GM23338 (cell line): ENCODE data around the gene HLA-DQB2. TPM values are rescaled to one million over a fixed set of nuclear protein-coding genes. Genes with fewer than 3 reads are reported as not detected.

Experiments
- ATAC-seq: fragments of 200-7000 bp; cut with Tn5 transposase; 3 replicates; pipeline ENCODE4 v1.9.1; 2020
- DNase-seq: peaks from one replicate; pipeline ENCODE4 v3.0.0-alpha.2; 2015; ENCODE audit warnings: low spot score
- H2AFZ ChIP-seq: fragments of 200-600 bp; sonication (generic); 2 replicates; pipeline ENCODE4 v1.8.0; 2016; ENCODE audit warnings: antibody characterized with exemption, mild to moderate bottlenecking, moderate library complexity
- H3F3A ChIP-seq: fragments of 200-600 bp; sonication (generic); replicated peaks from 2 replicates; pipeline ENCODE4 v1.8.0; 2017; ENCODE audit warnings: antibody characterized with exemption, mixed run types, low read depth
- H3K27ac ChIP-seq: fragments of 200-600 bp; sonication (generic); 2 replicates; pipeline ENCODE4 v1.6.1; 2016; ENCODE audit warnings: low read depth
- H3K27me3 ChIP-seq: fragments of 200-600 bp; sonication (generic); 2 replicates; pipeline ENCODE4 v1.8.0; 2016; ENCODE audit warnings: mild to moderate bottlenecking, mixed run types, moderate library complexity; ENCODE audit not compliant: insufficient read depth
- H3K36me3 ChIP-seq: fragments of 200-600 bp; sonication (generic); 2 replicates; pipeline ENCODE4 v1.8.0; 2016; ENCODE audit warnings: mild to moderate bottlenecking; ENCODE audit not compliant: insufficient read depth
- H3K4me1 ChIP-seq: fragments of 200-600 bp; sonication (generic); 2 replicates; pipeline ENCODE4 v1.8.0; 2016; ENCODE audit warnings: mild to moderate bottlenecking, moderate library complexity; ENCODE audit not compliant: insufficient read depth
- H3K4me2 ChIP-seq: fragments of 200-600 bp; sonication (generic); 2 replicates; pipeline ENCODE4 v1.7.1; 2017; ENCODE audit warnings: mixed run types
- H3K4me3 ChIP-seq: fragments of 200-600 bp; sonication (generic); 2 replicates; pipeline ENCODE4 v1.6.1; 2016; ENCODE audit warnings: mixed run types
- H3K79me2 ChIP-seq: fragments of 200-600 bp; sonication (generic); replicated peaks from 2 replicates; pipeline ENCODE4 v1.8.0; 2017; ENCODE audit warnings: mild to moderate bottlenecking; ENCODE audit not compliant: insufficient read depth
- H3K9me2 ChIP-seq: fragments of 200-600 bp; sonication (generic); 2 replicates; pipeline ENCODE4 v1.8.0; 2017; ENCODE audit not compliant: insufficient read depth
- H4K20me1 ChIP-seq: fragments of 200-600 bp; sonication (generic); replicated peaks from 2 replicates; pipeline ENCODE4 v1.8.0; 2017; ENCODE audit warnings: mild to moderate bottlenecking; ENCODE audit not compliant: insufficient read depth
- H3K27ac Mint-ChIP-seq: 2 replicates; pipeline ENCODE4 v1.8.0; 2020; ENCODE audit warnings: inconsistent platforms, mild to moderate bottlenecking, moderate library complexity, mixed read lengths
- H3K27me3 Mint-ChIP-seq: 3 replicates; pipeline ENCODE4 v1.8.0; 2022; ENCODE audit warnings: low read depth, mild to moderate bottlenecking, moderate library complexity, mixed read lengths, inconsistent platforms; ENCODE audit not compliant: insufficient read depth, poor library complexity
- H3K36me3 Mint-ChIP-seq: 3 replicates; pipeline ENCODE4 v1.8.0; 2021; ENCODE audit warnings: low read depth, mild to moderate bottlenecking, inconsistent platforms, moderate library complexity, mixed read lengths
- H3K4me1 Mint-ChIP-seq: 3 replicates; pipeline ENCODE4 v1.8.0; 2020; ENCODE audit warnings: mild to moderate bottlenecking, inconsistent platforms, mixed read lengths
- H3K4me3 Mint-ChIP-seq: 3 replicates; pipeline ENCODE4 v1.8.0; 2021; ENCODE audit warnings: moderate library complexity, mild to moderate bottlenecking, inconsistent platforms, mixed read lengths
- H3K9me3 Mint-ChIP-seq: 3 replicates; pipeline ENCODE4 v1.8.0; 2020; ENCODE audit warnings: moderate library complexity, mild to moderate bottlenecking, inconsistent platforms, mixed read lengths
- CREB1 ChIP-seq: fragments of 250-450 bp; sonication (Bioruptor Pico); IDR thresholded peaks from 2 replicates; pipeline ENCODE4 v1.5.0; 2020; ENCODE audit warnings: low read depth, mild to moderate bottlenecking, moderate library complexity
- CTCF ChIP-seq, 2 experiments: fragments of 200-600 bp in 1 of 2; sonication (generic) in 1 of 2; conservative IDR thresholded peaks; 2 replicates each; pipeline versions ENCODE4 v1.5.1 to v1.6.1; 2016 to 2017; ENCODE audit warnings: antibody characterized with exemption in 2 of 2, low read depth in 2 of 2, mild to moderate bottlenecking in 2 of 2, moderate library complexity in 1 of 2
- ETS1 ChIP-seq: IDR thresholded peaks from 2 replicates; pipeline ENCODE4 v1.6.1; 2016; ENCODE audit warnings: antibody characterized with exemption
- JUNB ChIP-seq: IDR thresholded peaks from one replicate; pipeline ENCODE4 v1.6.1; 2016; ENCODE audit warnings: antibody characterized with exemption; ENCODE audit not compliant: unreplicated experiment
- NANOG ChIP-seq: IDR thresholded peaks from 2 replicates; pipeline ENCODE4 v1.6.1; 2016; ENCODE audit warnings: antibody characterized with exemption, borderline replicate concordance
- POLR2AphosphoS5 ChIP-seq: IDR thresholded peaks from 2 replicates; pipeline ENCODE4 v1.6.1; 2016; ENCODE audit warnings: antibody characterized with exemption, low read depth
- STAT1 ChIP-seq: IDR thresholded peaks from one replicate; pipeline ENCODE4 v1.6.1; 2016; ENCODE audit warnings: antibody characterized with exemption; ENCODE audit not compliant: unreplicated experiment
- ZNF114 ChIP-seq: fragments of 250-450 bp; sonication (Bioruptor Pico); IDR thresholded peaks from 2 replicates; pipeline ENCODE4 v1.5.0; 2020; ENCODE audit warnings: mild to moderate bottlenecking, moderate library complexity
- ZNF331 ChIP-seq: fragments of 250-450 bp; sonication (Bioruptor Pico); IDR thresholded peaks from 2 replicates; pipeline ENCODE4 v1.5.0; 2020; ENCODE audit warnings: low read depth, mild to moderate bottlenecking, moderate library complexity
- polyA plus RNA-seq: library from polyadenylated mRNA; unstranded; fragments of >200 nt; fragmentation: Nextera tagmentation; extraction: Ambion mirVana; gene quantifications from 2 replicates; pipeline ENCODE4 v1.2.1, GENCODE V29; 2016
- total RNA-seq: library from RNA; depleted of rRNA; stranded (reverse); fragments of >200 nt; shearing (Covaris generic); gene quantifications from 2 replicates; pipeline ENCODE4 v1.2.3, GENCODE V29; 2014
- TF ChIP-seq, protein P1 (sequence below): IDR thresholded peaks from one replicate; pipeline ENCODE4 v1.6.1; 2018; ENCODE audit warnings: antibody characterized with exemption; ENCODE audit not compliant: unreplicated experiment

Gene HLA-DQB2
- total and polyA plus RNA-seq, 2 experiments from 2014 or later, result not detected

GRCh38 chr6:32764048-32764447 lies 716 bp upstream of the HLA-DQB2 start (continued):
- TF ChIP-seq, protein P1, sequence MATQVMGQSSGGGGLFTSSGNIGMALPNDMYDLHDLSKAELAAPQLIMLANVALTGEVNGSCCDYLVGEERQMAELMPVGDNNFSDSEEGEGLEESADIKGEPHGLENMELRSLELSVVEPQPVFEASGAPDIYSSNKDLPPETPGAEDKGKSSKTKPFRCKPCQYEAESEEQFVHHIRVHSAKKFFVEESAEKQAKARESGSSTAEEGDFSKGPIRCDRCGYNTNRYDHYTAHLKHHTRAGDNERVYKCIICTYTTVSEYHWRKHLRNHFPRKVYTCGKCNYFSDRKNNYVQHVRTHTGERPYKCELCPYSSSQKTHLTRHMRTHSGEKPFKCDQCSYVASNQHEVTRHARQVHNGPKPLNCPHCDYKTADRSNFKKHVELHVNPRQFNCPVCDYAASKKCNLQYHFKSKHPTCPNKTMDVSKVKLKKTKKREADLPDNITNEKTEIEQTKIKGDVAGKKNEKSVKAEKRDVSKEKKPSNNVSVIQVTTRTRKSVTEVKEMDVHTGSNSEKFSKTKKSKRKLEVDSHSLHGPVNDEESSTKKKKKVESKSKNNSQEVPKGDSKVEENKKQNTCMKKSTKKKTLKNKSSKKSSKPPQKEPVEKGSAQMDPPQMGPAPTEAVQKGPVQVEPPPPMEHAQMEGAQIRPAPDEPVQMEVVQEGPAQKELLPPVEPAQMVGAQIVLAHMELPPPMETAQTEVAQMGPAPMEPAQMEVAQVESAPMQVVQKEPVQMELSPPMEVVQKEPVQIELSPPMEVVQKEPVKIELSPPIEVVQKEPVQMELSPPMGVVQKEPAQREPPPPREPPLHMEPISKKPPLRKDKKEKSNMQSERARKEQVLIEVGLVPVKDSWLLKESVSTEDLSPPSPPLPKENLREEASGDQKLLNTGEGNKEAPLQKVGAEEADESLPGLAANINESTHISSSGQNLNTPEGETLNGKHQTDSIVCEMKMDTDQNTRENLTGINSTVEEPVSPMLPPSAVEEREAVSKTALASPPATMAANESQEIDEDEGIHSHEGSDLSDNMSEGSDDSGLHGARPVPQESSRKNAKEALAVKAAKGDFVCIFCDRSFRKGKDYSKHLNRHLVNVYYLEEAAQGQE, result no peak
- no peak for TF ChIP-seq POLR2AphosphoS5
- no peak for TF ChIP-seq ETS1

GRCh38 chr6:32761548-32761947 lies 1.8 kb downstream of the HLA-DQB2 start:
- Histone ChIP-seq H3K4me1 (peaks cover 4% of the 10 kb centered on the region; the same call in 1 of the 2 replicates), H3F3A (no peaks in the 10 kb centered on the region), H3K27ac (no peak overlapping the region), H4K20me1 (no peaks in the 10 kb centered on the region), H3K36me3 (no peaks in the 10 kb centered on the region), H3K4me2 (no peak overlapping the region), H3K9me2 (peaks cover 4% of the 10 kb centered on the region; the same call in 1 of the 2 replicates), H3K4me3 (no peak overlapping the region), H3K27me3 (no peaks in the 10 kb centered on the region), H2AFZ (0 out of 2 replicates have a peak overlapping the region, but pooled peaks have one; percentile 38), H3K79me2 (no peaks in the 10 kb centered on the region)
- no peak overlapping the region for H3K27ac Mint-ChIP-seq
- peaks cover 8% of the 10 kb centered on the region for H3K27me3 Mint-ChIP-seq
- ATAC-seq (no peak; the same call in 1 of the 3 replicates), DNase-seq (no peak)
- H3K36me3 Mint-ChIP-seq, result no peaks in the 10 kb centered on the region
- H3K4me3 Mint-ChIP-seq, result no peak overlapping the region
- TF ChIP-seq STAT1 (no peak), CTCF (conservative IDR thresholded peaks at IDR 0.05; ENCODE audit: low read depth in 2 of 2) (no peak), CREB1 (CRISPR knock-in tag) (no peak), ZNF331 (CRISPR knock-in tag) (no peak), NANOG (no peak), ZNF114 (no peak), JUNB (no peak)
- H3K4me1 Mint-ChIP-seq, result peaks cover 6% of the 10 kb centered on the region; the same call in 2 of the 3 replicates
- no peaks in the 10 kb centered on the region for H3K9me3 Mint-ChIP-seq
